A673 (cell line): ENCODE results near the gene COMMD6.

ENCODE experiments used
- EZH2 ChIP-seq: fragments of 200-600 bp; sonication (generic); IDR thresholded peaks from 2 replicates; pipeline ENCODE4 v1.6.1; 2017; ENCODE audit warnings: borderline replicate concordance, low read depth, mild to moderate bottlenecking, mixed read lengths, antibody characterized with exemption, low read length; ENCODE audit not compliant: poor library complexity, severe bottlenecking
- TF ChIP-seq, protein P1 (sequence below): fragments of 300-800, 200-600 bp; sonication (generic); conservative IDR thresholded peaks from 2 replicates; pipeline ENCODE4 v1.5.1; 2017; ENCODE audit warnings: low read depth, mild to moderate bottlenecking, antibody characterized with exemption, low read length, moderate library complexity, mixed read lengths

- TF ChIP-seq, protein P1, sequence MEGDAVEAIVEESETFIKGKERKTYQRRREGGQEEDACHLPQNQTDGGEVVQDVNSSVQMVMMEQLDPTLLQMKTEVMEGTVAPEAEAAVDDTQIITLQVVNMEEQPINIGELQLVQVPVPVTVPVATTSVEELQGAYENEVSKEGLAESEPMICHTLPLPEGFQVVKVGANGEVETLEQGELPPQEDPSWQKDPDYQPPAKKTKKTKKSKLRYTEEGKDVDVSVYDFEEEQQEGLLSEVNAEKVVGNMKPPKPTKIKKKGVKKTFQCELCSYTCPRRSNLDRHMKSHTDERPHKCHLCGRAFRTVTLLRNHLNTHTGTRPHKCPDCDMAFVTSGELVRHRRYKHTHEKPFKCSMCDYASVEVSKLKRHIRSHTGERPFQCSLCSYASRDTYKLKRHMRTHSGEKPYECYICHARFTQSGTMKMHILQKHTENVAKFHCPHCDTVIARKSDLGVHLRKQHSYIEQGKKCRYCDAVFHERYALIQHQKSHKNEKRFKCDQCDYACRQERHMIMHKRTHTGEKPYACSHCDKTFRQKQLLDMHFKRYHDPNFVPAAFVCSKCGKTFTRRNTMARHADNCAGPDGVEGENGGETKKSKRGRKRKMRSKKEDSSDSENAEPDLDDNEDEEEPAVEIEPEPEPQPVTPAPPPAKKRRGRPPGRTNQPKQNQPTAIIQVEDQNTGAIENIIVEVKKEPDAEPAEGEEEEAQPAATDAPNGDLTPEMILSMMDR = no peak
- no peak for TF ChIP-seq EZH2
Measured at GRCh38 chr13:75495938-75496337, 41.7 kb downstream of the COMMD6 start.
